Measurements from ENCODE around the gene AFAP1.

Gene AFAP1

DNA sequence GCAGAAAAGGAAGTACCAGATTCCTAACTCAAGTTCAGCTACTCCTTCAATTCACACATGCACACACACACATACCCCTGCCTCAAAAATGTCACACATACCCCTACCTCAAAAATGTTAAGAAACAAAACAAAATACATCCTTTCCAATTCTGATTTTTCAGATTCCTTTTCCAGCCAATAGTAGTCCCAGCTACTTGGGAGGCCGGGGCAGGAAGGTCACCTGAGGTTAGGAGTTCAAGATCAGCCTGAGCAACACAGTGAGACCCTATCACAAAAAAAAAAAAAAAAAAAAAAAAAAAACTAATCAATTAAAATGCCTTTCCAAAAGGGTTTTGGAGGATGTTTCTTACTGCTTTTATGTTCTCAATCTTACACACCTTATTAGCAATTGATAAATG, 138.0 kb downstream of the AFAP1 start:
- no peak for DNase-seq

DNA sequence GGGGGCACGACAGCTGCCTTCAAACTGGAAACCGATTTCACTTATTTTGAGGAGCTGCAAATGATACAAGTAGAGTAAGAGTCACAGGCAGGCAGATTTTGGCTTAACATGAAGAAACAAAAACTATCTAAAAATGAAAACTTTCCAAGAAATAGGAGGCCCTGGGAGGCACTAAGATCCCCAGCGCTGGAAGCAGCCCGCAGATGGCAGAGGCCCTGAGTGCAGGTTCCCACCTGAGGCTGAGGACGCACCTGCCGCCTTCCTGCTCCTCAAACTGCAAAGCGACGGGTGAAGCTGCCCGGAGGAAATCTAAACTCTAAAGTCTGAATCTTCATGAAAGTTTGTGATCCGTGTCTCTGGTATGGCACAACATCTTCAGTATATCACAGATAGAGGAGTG, 138.7 kb downstream of the AFAP1 start:
- DNase-seq = no peak

DNA sequence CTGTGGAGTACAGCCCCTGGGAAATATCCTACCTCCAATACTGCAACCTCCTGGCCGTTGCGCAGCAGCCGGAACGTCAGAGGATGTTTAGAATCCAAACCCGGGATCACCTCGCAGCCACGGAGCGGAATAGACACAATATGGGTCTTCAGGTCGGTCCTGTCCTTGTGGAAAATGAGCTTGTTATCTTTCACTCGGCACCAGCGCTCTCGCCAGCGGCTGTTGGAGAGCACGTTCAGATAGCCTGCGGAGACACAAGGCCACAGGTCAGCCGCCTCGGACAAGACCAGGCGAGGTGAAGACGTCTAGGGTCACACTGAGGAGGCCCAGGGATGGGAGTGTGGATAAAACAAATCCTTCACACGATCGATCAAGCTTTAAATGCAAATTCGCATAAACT, 139.3 kb downstream of the AFAP1 start:
- DNase-seq = no peak

DNA sequence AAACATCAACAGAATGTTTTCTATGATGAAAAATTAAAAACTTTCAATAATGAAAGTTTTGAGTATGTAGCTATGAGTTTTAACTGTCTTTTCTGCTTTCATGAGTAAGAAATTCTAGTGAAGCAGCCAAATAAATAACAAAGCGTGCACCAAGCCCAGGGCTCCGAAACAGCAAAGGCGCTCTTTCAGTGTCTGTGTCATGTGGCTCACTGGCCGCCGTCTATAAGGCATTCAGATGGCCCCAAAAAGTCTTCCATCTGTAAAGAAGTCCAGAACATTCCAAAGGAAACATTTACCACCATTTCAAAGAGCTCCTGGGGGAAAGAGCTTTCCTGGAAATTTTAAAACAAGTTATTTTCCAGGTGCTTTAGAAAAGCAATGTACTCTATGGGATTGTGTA, 139.9 kb downstream of the AFAP1 start:
- no peak for DNase-seq

- no peak for DNase-seq
Observed at GRCh38 chr4:7799306-7799705, 140.4 kb downstream of the AFAP1 start.

- no peak for DNase-seq
Observed at GRCh38 chr4:7798178-7798995, 141.3 kb downstream of the AFAP1 start.

DNA sequence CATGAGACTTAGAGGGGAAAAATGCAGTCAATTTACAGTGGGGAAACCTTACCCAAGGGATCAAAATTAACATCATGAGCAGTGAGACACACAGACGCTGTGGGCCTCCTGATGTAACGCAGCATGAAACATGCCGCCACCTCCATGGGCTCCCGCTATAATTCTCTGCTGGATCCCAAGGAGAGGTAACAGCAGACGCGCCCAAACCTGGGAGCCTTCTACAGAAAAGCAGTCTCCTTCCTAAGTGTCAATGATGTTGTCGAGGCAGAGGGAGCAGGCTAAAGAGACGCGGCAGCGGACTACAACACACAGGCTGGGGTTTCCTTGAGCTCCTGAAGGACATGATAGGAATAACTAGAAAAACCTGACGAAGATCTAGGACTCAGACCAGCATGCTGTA, 142.3 kb downstream of the AFAP1 start:
- no peak for DNase-seq

DNA sequence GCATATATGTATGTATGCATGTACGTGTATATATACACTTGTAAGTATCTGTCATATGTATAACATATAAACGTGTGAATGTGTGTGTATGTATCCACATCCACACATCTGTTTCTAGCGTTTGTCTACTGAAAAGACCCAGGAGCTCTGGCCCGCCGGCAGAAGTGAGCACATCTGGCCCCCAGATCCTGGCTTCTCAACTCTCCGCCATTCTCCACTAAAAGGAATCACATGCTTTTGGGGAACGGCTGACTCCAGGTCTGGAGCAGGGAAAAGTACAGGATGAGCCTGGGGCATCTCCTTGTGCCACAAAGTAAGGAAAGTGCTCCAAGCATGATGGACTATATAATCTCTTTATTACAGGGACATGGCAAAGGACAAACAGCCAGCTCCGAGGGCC, 143.7 kb downstream of the AFAP1 start:
- DNase-seq = no peak

DNA sequence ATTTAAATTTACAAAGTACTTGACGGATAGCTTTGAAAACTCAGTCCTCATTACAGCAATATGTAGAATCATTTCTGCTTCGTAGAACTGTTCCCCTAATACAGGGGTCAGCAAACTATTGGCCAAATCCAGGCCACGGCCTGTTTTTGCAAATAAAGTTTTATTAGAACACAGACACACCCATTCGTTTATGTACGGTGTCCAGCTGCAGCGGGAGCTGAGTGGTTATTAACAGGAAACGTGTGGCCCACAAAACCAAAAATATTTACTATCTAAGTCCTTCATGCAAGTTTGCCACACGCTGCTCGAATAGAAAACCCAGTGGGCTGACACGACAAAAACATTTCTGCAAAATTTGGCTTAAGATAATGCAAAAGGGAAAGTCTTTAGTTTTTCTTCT, 146.5 kb downstream of the AFAP1 start:
- DNase-seq = no peak

DNA sequence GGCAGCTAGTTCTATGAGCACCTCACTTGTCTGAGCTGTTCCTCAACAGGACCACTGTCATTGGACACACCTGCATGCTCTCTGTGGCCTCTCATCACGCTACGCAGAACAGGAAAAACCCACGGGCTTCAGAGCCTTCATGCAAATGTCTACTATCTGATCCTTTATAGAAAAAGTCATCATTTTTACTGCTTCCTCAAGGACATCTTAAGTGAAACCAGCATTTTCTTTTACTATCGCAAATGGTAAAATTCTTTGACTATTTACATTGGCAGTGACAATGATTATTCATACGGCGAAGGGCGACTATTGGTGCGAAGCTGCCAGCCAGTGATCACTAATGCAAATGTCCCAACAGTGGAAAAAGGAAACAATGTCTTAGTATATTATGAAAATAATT, 147.0 kb downstream of the AFAP1 start:
- no peak for DNase-seq

DNA sequence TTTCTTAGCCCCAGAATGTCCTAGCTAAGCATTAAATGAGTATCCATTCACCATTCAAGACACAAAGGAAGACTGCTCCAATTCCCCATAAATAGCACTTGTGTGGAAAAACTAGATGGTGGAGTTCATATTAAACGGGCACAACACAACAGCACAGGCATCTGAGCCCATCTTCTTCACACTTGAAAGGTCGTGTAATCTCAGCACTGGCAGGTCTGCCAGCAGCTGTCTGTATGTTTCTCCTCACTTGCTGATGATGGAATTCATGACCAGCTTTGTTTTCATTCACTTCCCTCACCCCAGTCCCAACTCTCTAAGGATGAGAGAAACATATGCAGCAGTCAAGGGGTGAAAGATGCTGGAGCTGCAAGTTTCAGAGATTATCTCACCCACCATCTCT, 148.7 kb downstream of the AFAP1 start:
- peak; percentile 9 for DNase-seq

DNA sequence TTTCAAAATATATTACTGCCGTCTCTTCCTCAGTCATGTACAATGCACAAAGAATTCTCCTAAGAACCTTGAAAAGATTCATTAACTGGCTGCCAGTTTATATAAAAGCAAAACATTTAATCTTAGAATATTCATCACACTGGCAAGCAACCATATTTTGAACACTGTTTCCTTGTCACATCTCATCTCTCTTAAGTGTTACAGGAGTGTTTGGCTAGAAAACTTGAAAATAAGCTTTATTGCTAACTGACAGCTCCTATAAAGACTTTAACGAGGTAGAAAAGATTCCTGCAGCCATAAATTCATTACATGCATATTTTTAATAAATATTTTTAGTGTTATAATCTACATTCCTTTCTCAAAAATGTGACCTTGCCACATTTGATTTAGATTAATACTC, 149.6 kb downstream of the AFAP1 start:
- no peak for DNase-seq

DNA sequence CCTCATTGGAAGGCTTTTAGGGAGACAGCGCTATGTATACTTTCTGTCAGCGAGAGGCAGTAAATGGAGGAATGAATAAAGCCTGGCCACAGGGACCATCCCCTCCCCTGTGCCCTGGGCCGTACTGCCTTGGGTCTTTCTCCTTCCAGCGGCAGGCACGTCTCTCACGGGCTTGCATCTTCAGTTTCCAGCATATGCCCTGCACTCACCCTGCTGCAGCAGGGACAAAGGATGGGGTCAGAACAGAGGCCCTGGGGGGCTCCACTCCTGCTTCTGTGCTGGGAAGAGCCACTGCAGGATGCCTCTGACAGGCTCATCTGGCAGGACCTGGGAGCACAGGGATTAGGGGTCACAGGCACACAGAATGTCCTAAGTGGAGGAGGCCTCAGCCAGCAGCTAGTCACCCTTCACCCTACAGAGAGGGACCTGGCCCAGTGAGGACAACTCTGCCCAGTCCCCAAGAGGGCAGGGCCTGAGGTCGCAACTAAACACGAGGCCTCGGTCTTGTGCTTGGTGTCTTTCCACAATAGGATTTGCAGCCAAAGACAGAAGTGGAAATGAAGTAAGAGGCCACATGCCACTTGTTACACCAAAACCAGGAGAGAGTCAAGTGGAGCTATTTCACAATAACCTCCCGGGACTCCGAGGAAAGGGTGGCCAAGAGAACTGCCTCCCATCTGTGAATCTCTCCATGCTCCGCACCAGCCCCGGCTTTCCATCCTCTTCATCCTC, 150.8 kb downstream of the AFAP1 start:
- no peak for DNase-seq

- DNase-seq = no peak
Observed at GRCh38 chr4:7788193-7788592, 151.5 kb downstream of the AFAP1 start.

DNA sequence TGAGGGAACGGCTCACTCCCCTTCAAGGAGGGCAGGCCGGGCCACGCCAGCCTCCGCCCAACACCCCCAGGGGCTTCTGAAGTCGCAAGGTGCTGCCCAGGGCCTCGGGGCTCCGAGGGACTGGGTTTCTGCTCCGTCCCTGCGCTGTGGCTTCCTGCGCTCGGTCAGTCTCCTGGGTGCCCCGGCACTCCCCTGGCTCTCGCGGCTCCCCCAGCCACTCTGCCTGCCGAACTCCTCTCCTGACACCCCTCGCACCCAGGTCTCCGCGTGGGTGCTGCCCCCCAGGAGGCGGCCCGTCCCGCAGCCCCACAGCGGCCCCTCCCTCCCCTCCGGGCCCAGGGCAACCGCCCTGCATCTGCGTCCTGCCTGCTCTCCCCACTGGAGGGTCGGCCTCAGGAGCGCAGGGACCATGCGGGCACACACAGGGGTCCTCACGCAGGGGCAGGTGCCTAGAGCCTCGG, 151.9 kb downstream of the AFAP1 start:
- no peak for DNase-seq

DNA sequence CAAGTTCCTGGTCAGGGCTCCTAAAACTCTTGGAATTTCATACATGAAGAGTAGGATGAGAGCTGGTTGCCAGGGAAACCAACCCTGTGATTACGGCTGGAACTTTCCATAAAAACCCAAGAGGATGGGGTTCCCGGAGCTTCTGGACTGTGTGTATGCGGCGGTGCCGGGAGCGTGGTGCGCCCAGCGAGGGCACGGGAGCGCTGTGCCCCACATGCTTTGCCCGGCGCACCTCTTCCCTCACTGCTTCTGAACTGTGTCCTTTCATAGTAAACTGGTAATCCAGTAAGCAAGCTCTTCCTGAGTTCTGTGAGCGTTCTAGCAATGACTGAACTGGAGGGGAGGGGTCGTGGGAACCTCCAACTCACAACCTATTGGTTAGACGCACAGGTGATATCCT, 152.6 kb downstream of the AFAP1 start:
- no peak for DNase-seq

- DNase-seq = no peak
Observed at GRCh38 chr4:7786517-7786916, 153.1 kb downstream of the AFAP1 start.

DNA sequence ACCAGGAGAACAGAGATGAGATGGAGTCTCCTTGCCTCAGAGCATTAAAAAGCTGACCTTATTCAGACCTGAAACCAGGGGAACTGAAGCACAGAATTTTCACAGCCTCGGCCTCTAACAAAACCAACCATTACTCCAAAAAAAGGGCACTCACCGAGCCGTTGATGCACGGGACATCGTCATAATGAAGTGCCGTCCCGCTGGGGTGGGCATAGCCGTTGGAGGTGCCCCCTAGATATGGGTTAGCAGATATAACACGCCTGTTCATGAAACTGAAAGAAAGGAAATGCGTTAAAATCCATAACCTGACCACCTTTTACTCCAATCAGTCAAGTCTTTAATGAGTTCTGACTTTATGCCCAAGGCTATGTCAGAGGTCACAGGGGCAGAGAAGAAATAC, 153.6 kb downstream of the AFAP1 start:
- no peak for DNase-seq

- no peak for DNase-seq
Observed at GRCh38 chr4:7785017-7785416, 154.6 kb downstream of the AFAP1 start.

- no peak for DNase-seq
Observed at GRCh38 chr4:7784131-7784870, 155.4 kb downstream of the AFAP1 start.

- no peak for DNase-seq
Observed at GRCh38 chr4:7783541-7783940, 156.1 kb downstream of the AFAP1 start.

- no peak for DNase-seq
Observed at GRCh38 chr4:7782783-7783182, 156.9 kb downstream of the AFAP1 start.

- no peak for DNase-seq
Observed at GRCh38 chr4:7781993-7782392, 157.7 kb downstream of the AFAP1 start.

DNA sequence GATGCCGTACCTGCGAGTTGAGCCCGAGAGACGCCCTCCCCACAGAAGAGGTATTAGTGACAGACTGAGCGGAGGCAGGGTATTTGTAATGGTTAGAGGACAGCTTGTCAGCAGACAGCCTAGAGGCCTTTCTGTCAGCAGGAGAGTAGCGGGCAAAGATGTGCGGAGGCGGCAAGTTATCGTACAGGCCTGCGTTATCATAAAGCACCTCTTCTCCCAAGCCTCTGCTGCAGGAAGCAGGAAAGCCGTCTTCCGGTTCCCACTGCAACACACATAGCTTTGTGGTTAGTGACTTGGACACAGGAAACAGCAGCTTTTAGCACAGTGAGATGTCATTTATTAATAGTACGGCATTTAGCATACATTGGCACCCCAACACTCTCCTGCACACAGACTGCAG, 158.3 kb downstream of the AFAP1 start:
- no peak for DNase-seq
